ENCODE results near the gene CAND1.

The CAND1 gene

GRCh38 chr12:67268896-67269632 is at the start of gene CAND1:
TSS of gene CAND1 (plus strand) at chr12:67269358. CDS start at chr12:67269718, 360 bp downstream.
- peak; percentile 88 to 92 for DNase-seq (ENCODE audit: low read depth in 1 of 2, low spot score in 1 of 2)

- no peak for DNase-seq (ENCODE audit: low read depth in 1 of 2, low spot score in 1 of 2)
These were observed 49.1 kb upstream of the CAND1 start for GRCh38 chr12:67220065-67220464.

- DNase-seq (ENCODE audit: low read depth in 1 of 2, low spot score in 1 of 2): no peak
These were observed 46.9 kb upstream of the CAND1 start for GRCh38 chr12:67222302-67222701.

GRCh38 chr12:67223225-67223624 is 45.9 kb upstream of the CAND1 start:
- DNase-seq (ENCODE audit: low read depth in 1 of 2, low spot score in 1 of 2): no peak

GRCh38 chr12:67237231-67237630 is 31.9 kb upstream of the CAND1 start:
- no peak for DNase-seq (ENCODE audit: low read depth in 1 of 2, low spot score in 1 of 2)

- DNase-seq (ENCODE audit: low read depth in 1 of 2, low spot score in 1 of 2): no peak
These were observed 30.1 kb upstream of the CAND1 start for GRCh38 chr12:67239061-67239460.

- no peak for DNase-seq (ENCODE audit: low read depth in 1 of 2, low spot score in 1 of 2)
These were observed 27.7 kb upstream of the CAND1 start for GRCh38 chr12:67241482-67241881.

- DNase-seq (ENCODE audit: low read depth in 1 of 2, low spot score in 1 of 2): no peak
These were observed 25.9 kb upstream of the CAND1 start for GRCh38 chr12:67243260-67243659.

GRCh38 chr12:67245571-67245970 is 23.6 kb upstream of the CAND1 start:
- DNase-seq (ENCODE audit: low read depth in 1 of 2, low spot score in 1 of 2): no peak

- no peak for DNase-seq (ENCODE audit: low read depth in 1 of 2, low spot score in 1 of 2)
These were observed 18.1 kb upstream of the CAND1 start for GRCh38 chr12:67251012-67251411.

GRCh38 chr12:67254372-67255026 is 14.7 kb upstream of the CAND1 start:
- no peak for DNase-seq (ENCODE audit: low read depth in 1 of 2, low spot score in 1 of 2)

GRCh38 chr12:67256649-67257048 is 12.5 kb upstream of the CAND1 start:
- DNase-seq (ENCODE audit: low read depth in 1 of 2, low spot score in 1 of 2): no peak

- no peak for DNase-seq (ENCODE audit: low read depth in 1 of 2, low spot score in 1 of 2)
These were observed 5.7 kb upstream of the CAND1 start for GRCh38 chr12:67263471-67263870.

- peak; percentile 49 to 79 for DNase-seq (ENCODE audit: low read depth in 1 of 2, low spot score in 1 of 2)
These were observed 743 bp upstream of the CAND1 start for GRCh38 chr12:67268335-67268895.

GRCh38 chr12:67269633-67270573 is 745 bp downstream of the CAND1 start:
- peak; percentile 21 to 34 for DNase-seq (ENCODE audit: low read depth in 1 of 2, low spot score in 1 of 2)

GRCh38 chr12:67270622-67271021 is 1.5 kb downstream of the CAND1 start:
- DNase-seq (ENCODE audit: low read depth in 1 of 2, low spot score in 1 of 2): no peak

- DNase-seq (ENCODE audit: low read depth in 1 of 2, low spot score in 1 of 2): no peak
These were observed 2.8 kb downstream of the CAND1 start for GRCh38 chr12:67271976-67272375.

- DNase-seq (ENCODE audit: low read depth in 1 of 2, low spot score in 1 of 2): no peak
These were observed 5.0 kb downstream of the CAND1 start for GRCh38 chr12:67274186-67274585.

- no peak for DNase-seq (ENCODE audit: low read depth in 1 of 2, low spot score in 1 of 2)
These were observed 6.3 kb downstream of the CAND1 start for GRCh38 chr12:67275380-67275913.

- no peak for DNase-seq (ENCODE audit: low read depth in 1 of 2, low spot score in 1 of 2)
These were observed 7.3 kb downstream of the CAND1 start for GRCh38 chr12:67276421-67276820.

- no peak for DNase-seq (ENCODE audit: low read depth in 1 of 2, low spot score in 1 of 2)
These were observed 10.5 kb downstream of the CAND1 start for GRCh38 chr12:67279637-67280036.

Data from activated T-helper 1 cell treated with anti-CD3 and anti-CD28 coated beads, Interleukin-2, amount 50 U/mL, for 16 hours (primary cell).